Vagina (tissue), 2 donors: Measurements from ENCODE around the gene NUDT6. TPM values are rescaled to one million over a fixed set of nuclear protein-coding genes. Genes with fewer than 3 reads are reported as not detected.
"Not testable (repeated sequence)": the region's sequence is repeated elsewhere in the genome, so short reads cannot be mapped to it uniquely, and the experiment has no call there.

Experiments
- DNase-seq, 2 donors: peaks; one replicate each; pipeline ENCODE4 v3.0.0-alpha.2; 2017; ENCODE audit errors: extremely low spot score in 2 of 2
- H3K27ac ChIP-seq: fragments of 200-600 bp; sonication (generic); one replicate; pipeline ENCODE4 v1.5.1; 2019
- H3K27me3 ChIP-seq: fragments of 200-600 bp; sonication (generic); one replicate; pipeline ENCODE4 v1.5.1; 2019
- H3K36me3 ChIP-seq, 2 donors: fragments of 200-600 bp; sonication (generic); one replicate each; pipeline ENCODE4 v1.5.1; 2017 to 2019
- H3K4me1 ChIP-seq: fragments of 200-600 bp; sonication (generic); one replicate; pipeline ENCODE4 v1.5.1; 2019
- H3K4me3 ChIP-seq, 2 donors: fragments of 200-600 bp; sonication (generic); 1 replicate in 1 of 2; 2 replicates in 1 of 2; pipeline ENCODE4 v1.5.1; 2016 to 2019
- H3K9me3 ChIP-seq: fragments of 200-600 bp; sonication (generic); one replicate; pipeline ENCODE4 v1.5.1; 2019
- CTCF ChIP-seq, 3 experiments: fragments of 450-650 bp in 2 of 3; fragments of 200-600 bp in 1 of 3; sonication (generic) in 1 of 3; IDR thresholded peaks; one replicate each; pipeline ENCODE4 v1.5.1; 2017 to 2019; ENCODE audit warnings: antibody characterized with exemption in 3 of 3, mild to moderate bottlenecking in 2 of 3, moderate library complexity in 2 of 3
- POLR2A ChIP-seq, 2 donors: fragments of 450-650 bp; IDR thresholded peaks; one replicate each; pipeline ENCODE4 v1.6.1; 2017; ENCODE audit warnings: antibody characterized with exemption in 2 of 2, mild to moderate bottlenecking in 2 of 2, moderate library complexity in 2 of 2
- POLR2AphosphoS5 ChIP-seq, 2 donors: sonication (generic); formaldehyde crosslinking; IDR thresholded peaks; one replicate each; pipeline ENCODE4 v1.9.0; 2017; ENCODE audit warnings: antibody characterized with exemption in 2 of 2, mild to moderate bottlenecking in 2 of 2, low read depth in 1 of 2; ENCODE audit not compliant: insufficient read depth in 1 of 2
- intact Hi-C: fragments of 100-400 bp; cut with DNase I; formaldehyde crosslinking; loops from one replicate; pipeline ENCODE4 v1.15.1; 2023
- total RNA-seq: library from RNA; depleted of rRNA; stranded (reverse); fragments of >200 nt; gene quantifications from one replicate; pipeline ENCODE4 v1.2.3, GENCODE V29; 2016

NUDT6 gene
- total RNA-seq, 1 donor from 2014 or later = 3.2 TPM

- Histone ChIP-seq H3K36me3 (no peaks in the 10 kb centered on the region), H3K9me3 (no peaks in the 10 kb centered on the region), H3K27me3 (no peaks in the 10 kb centered on the region), H3K4me1 (peaks cover 37% of the 10 kb centered on the region), H3K27ac (peak overlapping the region; percentile 65), H3K4me3 (peak overlapping the region in 1 of 2 donors; percentile 24)
- DNase-seq = no peak
- intact Hi-C loops = no loop called here
- TF ChIP-seq POLR2AphosphoS5 (IDR thresholded peaks at IDR 0.05; ENCODE audit: insufficient read depth in 1 of 2, low read depth in 1 of 2) (no peak), POLR2A (IDR thresholded peaks at IDR 0.05) (no peak), CTCF (IDR thresholded peaks at IDR 0.05) (no peak)
Measured at GRCh38 chr4:122855353-122855890, 67.0 kb downstream of the NUDT6 start.

- Histone ChIP-seq H3K36me3 (no peaks in the 10 kb centered on the region), H3K27ac (peak overlapping the region; percentile 65), H3K9me3 (no peaks in the 10 kb centered on the region), H3K4me1 (peaks cover 37% of the 10 kb centered on the region), H3K4me3 (peak overlapping the region; percentile 1 to 24), H3K27me3 (no peaks in the 10 kb centered on the region)
- intact Hi-C loops = no loop called here
- no peak for TF ChIP-seq POLR2AphosphoS5 (IDR thresholded peaks at IDR 0.05; ENCODE audit: insufficient read depth in 1 of 2, low read depth in 1 of 2)
- no peak for TF ChIP-seq CTCF (IDR thresholded peaks at IDR 0.05)
- no peak for TF ChIP-seq POLR2A (IDR thresholded peaks at IDR 0.05)
- no peak for DNase-seq
Measured at GRCh38 chr4:122854447-122855352, 67.7 kb downstream of the NUDT6 start.

GRCh38 chr4:122851568-122851967 lies 70.8 kb downstream of the NUDT6 start:
- Histone ChIP-seq H3K4me1 (peaks cover 23% of the 10 kb centered on the region), H3K27me3 (no peaks in the 10 kb centered on the region), H3K36me3 (no peaks in the 10 kb centered on the region), H3K27ac (no peak overlapping the region), H3K9me3 (no peaks in the 10 kb centered on the region), H3K4me3 (no peak overlapping the region)
- no peak for DNase-seq
- TF ChIP-seq POLR2AphosphoS5 (IDR thresholded peaks at IDR 0.05; ENCODE audit: insufficient read depth in 1 of 2, low read depth in 1 of 2) (no peak), CTCF (IDR thresholded peaks at IDR 0.05) (no peak), POLR2A (IDR thresholded peaks at IDR 0.05) (no peak)
- intact Hi-C loops = no loop called here

GRCh38 chr4:122849789-122850188 lies 72.6 kb downstream of the NUDT6 start:
- H3K4me1 ChIP-seq = peaks cover 13% of the 10 kb centered on the region
- intact Hi-C loops, DNase-seq: not testable (repeated sequence)

GRCh38 chr4:122847931-122848330 lies 74.5 kb downstream of the NUDT6 start:
- DNase-seq = no peak
- no peak for TF ChIP-seq CTCF (IDR thresholded peaks at IDR 0.05)
- no peak for TF ChIP-seq POLR2A (IDR thresholded peaks at IDR 0.05)
- TF ChIP-seq POLR2AphosphoS5 (IDR thresholded peaks at IDR 0.05; ENCODE audit: insufficient read depth in 1 of 2, low read depth in 1 of 2) = no peak
- intact Hi-C loops = no loop called here
- H3K4me3 ChIP-seq = no peak overlapping the region
- H3K9me3 ChIP-seq = no peaks in the 10 kb centered on the region
- no peak overlapping the region for H3K27ac ChIP-seq
- no peaks in the 10 kb centered on the region for H3K36me3 ChIP-seq
- H3K27me3 ChIP-seq = no peaks in the 10 kb centered on the region
- H3K4me1 ChIP-seq = peaks cover 9% of the 10 kb centered on the region

More at GRCh38 chr4:122849789-122850188, 72.6 kb downstream of the NUDT6 start:
- H3K27ac ChIP-seq, H3K9me3 ChIP-seq, H3K27me3 ChIP-seq, H3K4me3 ChIP-seq, H3K36me3 ChIP-seq: not testable (repeated sequence)
